IMR-90 (cell line): Measurements from ENCODE around the gene TM4SF18. TPM values are rescaled to one million over a fixed set of nuclear protein-coding genes. Genes with fewer than 3 reads are reported as not detected.

ENCODE experiments used
- ATAC-seq: fragments of 200-7000 bp; cut with Tn5 transposase; 2 replicates; pipeline ENCODE4 v1.9.1; 2020; ENCODE audit warnings: low read depth, mild to moderate bottlenecking, moderate library complexity
- BruUV-seq: library from RNA; stranded (reverse); fragments of 400-500 nt; replicated peaks from 2 replicates; lab custom pipeline; 2021; lab: Mats Ljungman, UMichigan
- CTCF ChIA-PET: fragments of 300-600 bp; formaldehyde crosslinking; extraction: SDS; loops from one replicate; lab custom pipeline; 2021; ENCODE audit warnings: antibody characterized with exemption; lab: Yijun Ruan, JAX
- POLR2A ChIA-PET: fragments of 300-600 bp; sonication (Branson Sonifier 250); formaldehyde crosslinking; loops from one replicate; lab custom pipeline; 2022; ENCODE audit warnings: antibody characterized with exemption; ENCODE audit not compliant: unreplicated experiment; lab: Charles Lee
- DNase-seq: peaks from one replicate; pipeline ENCODE4 v3.0.0; 2013
- H2AFZ ChIP-seq: replicated peaks from 2 replicates; pipeline ENCODE3; 2013; ENCODE audit warnings: low read length, mild to moderate bottlenecking; ENCODE audit not compliant: poor library complexity
- H2AK5ac ChIP-seq: 2 replicates; pipeline ENCODE4 v1.6.1; 2013; ENCODE audit warnings: low read depth, low read length, inconsistent platforms
- H2AK9ac ChIP-seq: replicated peaks from 2 replicates; pipeline ENCODE3; 2013; ENCODE audit warnings: mild to moderate bottlenecking, low read depth, low read length, moderate library complexity; ENCODE audit not compliant: poor library complexity
- H2BK120ac ChIP-seq: 2 replicates; pipeline ENCODE4 v1.6.1; 2013; ENCODE audit warnings: low read depth, low read length, inconsistent platforms
- H2BK15ac ChIP-seq: 3 replicates; pipeline ENCODE4 v1.6.1; 2013; ENCODE audit warnings: low read depth, low read length, inconsistent platforms
- H2BK20ac ChIP-seq: 2 replicates; pipeline ENCODE4 v1.6.1; 2013; ENCODE audit warnings: low read depth, mild to moderate bottlenecking, inconsistent platforms, low read length, moderate library complexity
- H2BK5ac ChIP-seq: 2 replicates; pipeline ENCODE4 v1.6.1; 2013; ENCODE audit warnings: mild to moderate bottlenecking, low read depth, low read length, inconsistent platforms; ENCODE audit not compliant: poor library complexity, severe bottlenecking
- H3K14ac ChIP-seq: replicated peaks from 2 replicates; pipeline ENCODE4 v1.6.1; 2013; ENCODE audit warnings: low read depth, low read length, inconsistent platforms
- H3K18ac ChIP-seq: 2 replicates; pipeline ENCODE4 v1.6.1; 2013; ENCODE audit warnings: low read depth, low read length, control low read depth
- H3K23ac ChIP-seq: 2 replicates; pipeline ENCODE4 v1.6.1; 2013; ENCODE audit warnings: low read depth, low read length, inconsistent platforms
- H3K27ac ChIP-seq: 2 replicates; pipeline ENCODE4 v1.5.1; 2013; ENCODE audit warnings: mild to moderate bottlenecking, control low read depth, low read length; ENCODE audit not compliant: insufficient read depth
- H3K27me3 ChIP-seq: 2 replicates; pipeline ENCODE4 v1.6.1; 2013; ENCODE audit warnings: low read length; ENCODE audit not compliant: control insufficient read depth, insufficient read depth
- H3K36me3 ChIP-seq: 2 replicates; pipeline ENCODE4 v1.6.1; 2013; ENCODE audit warnings: low read length, mixed read lengths; ENCODE audit not compliant: control insufficient read depth, insufficient read depth
- H3K4ac ChIP-seq: 2 replicates; pipeline ENCODE4 v1.6.1; 2013; ENCODE audit warnings: low read depth, low read length, inconsistent platforms
- H3K4me1 ChIP-seq: 2 replicates; pipeline ENCODE4 v1.6.1; 2013; ENCODE audit warnings: low read length, mixed read lengths; ENCODE audit not compliant: control insufficient read depth, insufficient read depth
- H3K4me2 ChIP-seq: 2 replicates; pipeline ENCODE4 v1.6.1; 2013; ENCODE audit warnings: low read depth, mild to moderate bottlenecking, control low read depth, low read length, moderate library complexity
- H3K4me3 ChIP-seq: 2 replicates; pipeline ENCODE4 v1.5.1; 2013; ENCODE audit warnings: low read depth, mild to moderate bottlenecking, control low read depth, low read length, moderate library complexity; ENCODE audit not compliant: insufficient read depth
- H3K56ac ChIP-seq: 2 replicates; pipeline ENCODE4 v1.6.1; 2013; ENCODE audit warnings: low read length, inconsistent platforms; ENCODE audit not compliant: insufficient read depth; ENCODE audit errors: extremely low read depth
- H3K79me1 ChIP-seq, 2 experiments: 2 replicates each; pipeline ENCODE4 v1.6.1; 2013; ENCODE audit warnings: low read length in 2 of 2, inconsistent platforms in 1 of 2, low read depth in 1 of 2
- H3K9ac ChIP-seq: 2 replicates; pipeline ENCODE4 v1.6.1; 2013; ENCODE audit warnings: low read depth, low read length, control low read depth
- H3K9me1 ChIP-seq: 2 replicates; pipeline ENCODE4 v1.6.1; 2013; ENCODE audit warnings: low read length, inconsistent platforms; ENCODE audit not compliant: insufficient read depth
- H3K9me3 ChIP-seq: 2 replicates; pipeline ENCODE4 v1.6.1; 2013; ENCODE audit warnings: low read length; ENCODE audit not compliant: control insufficient read depth, insufficient read depth
- H4K20me1 ChIP-seq: 2 replicates; pipeline ENCODE4 v1.6.1; 2013; ENCODE audit warnings: low read length, inconsistent platforms; ENCODE audit not compliant: insufficient read depth
- H4K5ac ChIP-seq: 2 replicates; pipeline ENCODE4 v1.6.1; 2013; ENCODE audit warnings: mild to moderate bottlenecking, low read depth, low read length, control low read depth
- H4K8ac ChIP-seq, 2 experiments: 2 replicates each; pipeline ENCODE4 v1.6.1; 2013; ENCODE audit warnings: low read depth in 2 of 2, low read length in 2 of 2, control low read depth in 1 of 2, inconsistent platforms in 1 of 2
- H4K91ac ChIP-seq: 2 replicates; pipeline ENCODE4 v1.6.1; 2013; ENCODE audit warnings: low read depth, low read length, inconsistent platforms; ENCODE audit not compliant: insufficient read depth
- CEBPB ChIP-seq: IDR thresholded peaks from 2 replicates; pipeline ENCODE4 v1.6.1; 2012; ENCODE audit warnings: low read depth, low read length, improper control_type of control experiment
- CHD1 ChIP-seq: IDR thresholded peaks from 2 replicates; pipeline ENCODE4 v1.6.1; 2012; ENCODE audit warnings: low read depth, low read length, improper control_type of control experiment
- CTCF ChIP-seq: conservative IDR thresholded peaks from 2 replicates; pipeline ENCODE4 v1.5.1; 2012; ENCODE audit warnings: mild to moderate bottlenecking, low read depth, low read length, improper control_type of control experiment
- FOS ChIP-seq: fragments of 150-350 bp; IDR thresholded peaks from 2 replicates; pipeline ENCODE4 v1.6.1; 2016; ENCODE audit warnings: low read depth, low read length
- MAZ ChIP-seq: IDR thresholded peaks from 2 replicates; pipeline ENCODE4 v1.6.1; 2012; ENCODE audit warnings: low read depth, mild to moderate bottlenecking, low read length, improper control_type of control experiment, moderate library complexity, borderline replicate concordance
- MXI1 ChIP-seq: IDR thresholded peaks from 2 replicates; pipeline ENCODE4 v1.6.1; 2012; ENCODE audit warnings: low read depth, mild to moderate bottlenecking, low read length, moderate library complexity, borderline replicate concordance
- NFE2L2 ChIP-seq: fragments of 150-350 bp; IDR thresholded peaks from 2 replicates; pipeline ENCODE4 v1.6.1; 2016; ENCODE audit warnings: low read depth, mild to moderate bottlenecking, low read length
- RAD21 ChIP-seq: IDR thresholded peaks from 2 replicates; pipeline ENCODE4 v1.6.1; 2012; ENCODE audit warnings: low read length, improper control_type of control experiment
- RCOR1 ChIP-seq: IDR thresholded peaks from 2 replicates; pipeline ENCODE4 v1.6.1; 2012; ENCODE audit warnings: mild to moderate bottlenecking, low read length, improper control_type of control experiment; ENCODE audit not compliant: insufficient replicate concordance
- SMC3 ChIP-seq: fragments of 150-350 bp; IDR thresholded peaks from 2 replicates; pipeline ENCODE4 v1.6.1; 2016; ENCODE audit warnings: low read depth, mild to moderate bottlenecking, antibody characterized with exemption, low read length, moderate library complexity
- USF2 ChIP-seq: fragments of 150-350 bp; IDR thresholded peaks from 2 replicates; pipeline ENCODE4 v1.6.1; 2017; ENCODE audit warnings: mild to moderate bottlenecking, antibody characterized with exemption, low read length, low read depth
- WGBS, 2 experiments: methylation state at CpG; one replicate each; pipeline versions ENCODE4 v1.1.5 to v1.1.7; 2013; ENCODE audit warnings: missing lambda C conversion rate in 2 of 2; ENCODE audit not compliant: insufficient read length in 1 of 2; ENCODE audit errors: extremely low coverage in 2 of 2; 5-methylcytosine and 5-hydroxymethylcytosine counted together
- dilution Hi-C: fragments of 300-500 bp; cut with HindIII; formaldehyde crosslinking; loops from one replicate; pipeline ENCODE4 v1.14.3; 2018; ENCODE audit warnings: low sequenced_read_pairs; ENCODE audit not compliant: unreplicated experiment
- in situ Hi-C: fragments of 300-500 bp; cut with MboI; formaldehyde crosslinking; loops from 3 replicates; pipeline ENCODE4 v1.14.3; 2019; ENCODE audit warnings: low sequenced_read_pairs, inconsistent platforms, mixed read lengths
- intact Hi-C: fragments of 100-400 bp; cut with micrococcal nuclease; formaldehyde crosslinking; loops from 2 replicates; pipeline ENCODE4 v1.10.0; 2022
- polyA plus RNA-seq, 3 experiments: library from polyadenylated mRNA; depleted of rRNA; stranded (reverse); fragments of >200 nt; gene quantifications; 2 replicates each; pipeline ENCODE4 v1.2.3, GENCODE V29; 2012; ENCODE audit warnings: low replicate concordance in 1 of 3
- total RNA-seq: library from RNA; depleted of rRNA; stranded (reverse); fragments of >200 nt; gene quantifications from 2 replicates; pipeline ENCODE4 v1.2.3, GENCODE V29; 2012
- TF ChIP-seq, protein P1 (sequence below): fragments of 150-350 bp; IDR thresholded peaks from 2 replicates; pipeline ENCODE4 v1.6.1; 2016; ENCODE audit warnings: low read depth, mild to moderate bottlenecking, low read length, moderate library complexity, borderline replicate concordance

Gene TM4SF18
- total and polyA plus RNA-seq, 2 of the 4 experiments (the other 2 are of a cell fraction) = under 0.01 TPM; not detected in 1

DNA sequence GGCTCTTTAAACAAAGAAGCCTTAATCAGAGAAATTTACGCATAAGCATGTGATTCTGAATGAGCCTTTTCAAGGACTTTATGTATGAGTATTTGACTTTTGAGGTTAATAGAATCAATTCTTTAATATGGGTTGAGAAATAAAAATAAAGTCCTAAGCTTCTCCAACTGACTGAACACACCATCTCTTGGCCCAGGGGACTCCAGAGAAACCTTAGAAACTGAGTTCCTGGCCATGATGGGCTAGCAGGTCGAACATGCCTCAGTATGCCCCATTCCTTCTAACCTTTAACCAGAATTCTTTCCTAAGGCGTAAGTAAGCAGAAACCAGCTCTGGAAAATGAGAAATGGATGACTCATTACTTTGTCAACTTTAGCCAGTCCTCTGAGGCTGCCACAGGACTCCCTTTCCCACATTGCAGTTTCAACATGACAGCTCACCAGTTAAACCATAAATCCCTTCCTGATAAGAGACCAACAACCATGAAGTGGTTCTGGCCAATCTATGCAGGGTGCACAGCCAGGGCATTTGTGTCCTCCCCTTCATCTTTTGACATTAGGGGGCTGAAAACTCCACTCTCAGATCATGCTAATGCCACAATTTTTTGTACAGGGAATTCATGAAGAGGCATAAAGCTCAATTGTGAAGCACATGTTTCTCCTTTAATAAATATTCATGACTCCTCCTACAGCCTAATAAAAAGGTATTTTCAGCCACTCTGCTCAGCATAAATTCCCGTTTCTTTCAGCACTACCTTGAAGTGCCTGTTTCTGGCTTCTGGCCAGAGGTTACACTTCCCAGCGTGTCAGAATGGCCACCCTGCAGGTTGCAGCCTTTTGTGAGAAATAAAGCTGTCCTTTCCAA is 33.3 kb downstream of the TM4SF18 start:
- Histone ChIP-seq H3K23ac (peak overlapping the region; percentile 79; the same call in 1 of the 2 replicates), H2BK120ac (peak overlapping the region; percentile 93), H3K14ac (peak overlapping the region; percentile 58), H3K9me3 (no peaks in the 10 kb centered on the region), H3K4ac (peak overlapping the region; percentile 78; the same call in 1 of the 2 replicates), H3K27ac (peak overlapping the region; percentile 33), H2BK20ac (peak overlapping the region; percentile 92), H2BK15ac (peak overlapping the region; percentile 75; the same call in 2 of the 3 replicates), H3K9me1 (no peaks in the 10 kb centered on the region; the same call in 1 of the 2 replicates), H3K79me1 (no peaks in the 10 kb centered on the region), H3K4me3 (no peak overlapping the region), H3K4me1 (peaks cover 3% of the 10 kb centered on the region), H4K5ac (no peak overlapping the region), H2BK5ac (peak overlapping the region; percentile 86), H3K18ac (peak overlapping the region; percentile 64; the same call in 1 of the 2 replicates), H3K27me3 (no peaks in the 10 kb centered on the region), H3K56ac (peak overlapping the region; percentile 41; the same call in 1 of the 2 replicates), H2AK5ac (no peak overlapping the region), H3K36me3 (no peaks in the 10 kb centered on the region), H2AFZ (peak overlapping the region; percentile 67), H4K91ac (peak overlapping the region; percentile 80), H3K9ac (no peak overlapping the region; the same call in 1 of the 2 replicates), H3K4me2 (peak overlapping the region; percentile 50), H2AK9ac (no peak overlapping the region), H4K20me1 (no peaks in the 10 kb centered on the region), H4K8ac (peak overlapping the region in 1 of 2 experiments; percentile 72; a peak in 2 of 4 replicates)
- CTCF ChIA-PET = interaction anchor here (0.6 to 1.1 kb wide), 2 partner anchors 11 to 344 kb away, joined by 4 to 6 read pairs; no protein-coding TSS in a partner anchor
- ATAC-seq (peak; percentile 96), DNase-seq (peak; percentile 97)
- BruUV-seq = no TSS peak
- in situ Hi-C loops = no loop called here
- intact Hi-C loops = no loop called here
- 13% methylated on average over 1 of the region's 5 CpGs; no CpG with 5 or more reads in 1 of the 2 experiments for WGBS, 2 experiments
- POLR2A ChIA-PET = interaction anchor here (1.3 kb wide), 1 partner anchor 71 kb away, joined by 4 read pairs; no protein-coding TSS in a partner anchor
- dilution Hi-C loops = no loop called here
- TF ChIP-seq USF2 (no peak), NFE2L2 (0 out of 2 replicates have a peak, but pooled peaks have one; percentile 29), FOS (peak; percentile 91), MAZ (0 out of 2 replicates have a peak, but pooled peaks have one; percentile 6), RCOR1 (no peak), CHD1 (no peak), RAD21 (no peak), CEBPB (peak; percentile 80), MXI1 (peak; percentile 50; the same call in 1 of the 2 replicates), CTCF (no peak), SMC3 (no peak)
- TF ChIP-seq, protein P1, sequence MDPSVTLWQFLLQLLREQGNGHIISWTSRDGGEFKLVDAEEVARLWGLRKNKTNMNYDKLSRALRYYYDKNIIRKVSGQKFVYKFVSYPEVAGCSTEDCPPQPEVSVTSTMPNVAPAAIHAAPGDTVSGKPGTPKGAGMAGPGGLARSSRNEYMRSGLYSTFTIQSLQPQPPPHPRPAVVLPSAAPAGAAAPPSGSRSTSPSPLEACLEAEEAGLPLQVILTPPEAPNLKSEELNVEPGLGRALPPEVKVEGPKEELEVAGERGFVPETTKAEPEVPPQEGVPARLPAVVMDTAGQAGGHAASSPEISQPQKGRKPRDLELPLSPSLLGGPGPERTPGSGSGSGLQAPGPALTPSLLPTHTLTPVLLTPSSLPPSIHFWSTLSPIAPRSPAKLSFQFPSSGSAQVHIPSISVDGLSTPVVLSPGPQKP = no peak
